ENCODE results near the gene ARID3A.

The ARID3A gene

GRCh38 chr19:912181-913079 is 13.4 kb upstream of the ARID3A start:
- DNase-seq, result no peak

DNA sequence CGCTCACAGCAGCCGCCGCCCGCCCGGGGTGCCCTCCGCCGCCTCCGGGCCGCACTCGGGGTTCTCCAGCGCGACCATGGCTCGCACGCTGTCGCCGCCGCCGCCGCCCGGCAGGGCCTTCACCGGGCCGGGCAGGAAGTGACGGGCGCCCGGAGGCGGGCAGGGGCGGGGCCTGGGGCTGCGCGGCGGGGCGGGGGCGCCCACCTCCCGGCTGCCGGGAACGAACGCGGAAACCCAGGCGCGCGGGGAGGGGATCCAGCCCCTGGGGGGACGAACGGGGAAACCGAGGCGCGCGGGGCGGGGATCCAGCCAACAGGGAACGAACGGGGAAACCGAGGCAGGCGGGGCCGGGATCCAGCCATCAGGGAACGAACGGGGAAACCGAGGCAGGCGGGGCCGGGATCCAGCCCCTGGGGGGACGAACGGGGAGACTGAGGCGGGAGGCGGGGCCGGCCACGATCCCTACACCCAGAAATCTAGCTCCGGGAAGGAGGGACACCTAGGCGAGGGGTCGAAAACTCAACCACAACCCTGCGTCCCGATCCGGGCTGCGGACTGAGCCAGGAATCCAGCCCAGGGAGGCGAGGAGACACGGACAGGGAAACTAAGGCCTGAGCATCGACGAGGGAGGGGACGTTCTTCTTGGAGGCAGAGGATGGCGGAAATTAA is 12.6 kb upstream of the ARID3A start, which contains the start of gene R3HDM4:
R3HDM4 (minus strand) TSS at position 140 of the 669 bp plus-strand sequence; CDS start at position 78, 62 bp downstream.
- DNase-seq, result peak; percentile 12

DNA sequence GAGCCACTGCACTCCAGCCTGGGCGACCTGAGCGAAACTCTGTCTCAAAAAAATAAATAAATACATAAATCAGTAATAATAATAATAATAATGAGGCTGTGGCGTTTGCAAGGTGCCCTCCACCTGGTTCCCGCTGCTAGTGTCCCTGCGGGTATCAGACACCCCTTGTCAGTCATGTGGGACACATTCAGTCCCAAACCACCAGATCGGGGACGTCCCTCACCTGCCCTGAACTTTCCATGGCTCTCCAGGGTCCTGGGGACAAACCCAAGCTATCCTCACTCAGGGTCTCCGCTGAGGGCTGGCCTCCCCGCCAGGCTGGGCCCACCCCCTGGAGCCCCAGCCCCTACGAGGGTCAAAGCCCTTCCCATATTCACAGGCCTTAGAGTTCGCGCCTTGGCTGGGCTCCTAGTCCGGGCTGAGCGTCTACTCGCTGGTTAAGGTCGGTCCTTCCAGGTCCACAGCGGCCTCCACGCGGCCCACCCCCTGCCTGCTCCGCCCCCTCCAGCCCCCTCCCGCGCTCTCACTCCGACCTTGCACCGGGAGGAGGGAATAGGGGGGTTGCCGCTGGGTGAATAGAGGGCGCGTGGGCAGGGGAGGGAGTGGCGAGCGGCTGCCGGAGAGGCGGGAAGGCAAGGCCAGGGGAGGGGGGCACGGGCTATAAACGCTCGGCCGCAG is 9.1 kb upstream of the ARID3A start:
- no peak for DNase-seq

GRCh38 chr19:917323-918151 is 8.3 kb upstream of the ARID3A start, which contains the start of gene KISS1R:
TSS of gene KISS1R (plus strand) at chr19:917333. CDS start at chr19:917503, 170 bp downstream.
- peak; percentile 24 for DNase-seq

DNA sequence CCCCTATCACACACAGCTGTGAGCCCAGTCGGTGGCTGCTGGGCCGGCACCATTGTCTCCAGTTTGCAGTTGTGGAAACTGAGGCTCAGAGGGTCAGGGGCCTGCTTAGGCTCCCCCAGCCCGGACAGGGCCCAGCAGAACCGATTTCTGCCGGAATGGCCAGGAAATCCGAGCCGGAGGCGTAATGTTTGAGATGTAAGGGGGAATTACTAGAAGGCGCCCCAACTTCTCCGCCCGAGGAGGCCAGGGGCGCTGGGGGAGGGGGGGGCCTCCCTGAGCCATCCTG is 7.7 kb upstream of the ARID3A start:
- no peak for DNase-seq

DNA sequence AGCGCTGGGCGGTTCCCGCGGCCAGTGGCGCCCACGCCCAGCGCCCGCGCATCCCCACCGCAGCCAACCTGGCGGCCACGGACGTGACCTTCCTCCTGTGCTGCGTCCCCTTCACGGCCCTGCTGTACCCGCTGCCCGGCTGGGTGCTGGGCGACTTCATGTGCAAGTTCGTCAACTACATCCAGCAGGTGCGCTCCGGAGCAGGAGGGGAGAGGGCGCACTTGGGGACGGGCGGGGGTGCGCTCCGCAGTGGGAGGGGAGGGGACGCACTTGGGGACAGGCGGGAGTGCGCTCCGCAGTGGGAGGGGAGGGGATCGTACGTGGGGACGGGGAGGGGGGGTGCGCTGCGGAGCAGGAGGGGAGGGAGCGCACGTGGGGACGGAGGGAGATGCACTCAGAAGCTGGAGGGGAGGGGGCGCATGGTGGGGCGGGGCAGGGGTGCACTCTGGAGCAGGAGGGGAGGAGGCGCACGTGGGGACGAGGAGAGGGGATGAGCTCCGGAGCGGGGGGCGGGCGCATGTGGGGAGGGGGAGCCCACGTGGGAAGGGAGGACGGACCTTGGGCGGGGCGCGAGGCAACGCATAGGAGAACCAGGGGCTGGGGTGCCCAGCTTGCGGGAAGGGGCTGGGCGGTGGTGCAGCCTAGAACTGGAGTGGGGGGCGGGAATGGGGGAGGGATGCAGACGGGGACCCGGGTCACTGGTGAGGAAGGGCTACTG is 7.2 kb upstream of the ARID3A start:
- DNase-seq, result no peak

- peak; percentile 44 for DNase-seq
These were observed 6.4 kb upstream of the ARID3A start for GRCh38 chr19:919199-920050.

- DNase-seq, result no peak
These were observed 5.6 kb upstream of the ARID3A start for GRCh38 chr19:920051-920864.

DNA sequence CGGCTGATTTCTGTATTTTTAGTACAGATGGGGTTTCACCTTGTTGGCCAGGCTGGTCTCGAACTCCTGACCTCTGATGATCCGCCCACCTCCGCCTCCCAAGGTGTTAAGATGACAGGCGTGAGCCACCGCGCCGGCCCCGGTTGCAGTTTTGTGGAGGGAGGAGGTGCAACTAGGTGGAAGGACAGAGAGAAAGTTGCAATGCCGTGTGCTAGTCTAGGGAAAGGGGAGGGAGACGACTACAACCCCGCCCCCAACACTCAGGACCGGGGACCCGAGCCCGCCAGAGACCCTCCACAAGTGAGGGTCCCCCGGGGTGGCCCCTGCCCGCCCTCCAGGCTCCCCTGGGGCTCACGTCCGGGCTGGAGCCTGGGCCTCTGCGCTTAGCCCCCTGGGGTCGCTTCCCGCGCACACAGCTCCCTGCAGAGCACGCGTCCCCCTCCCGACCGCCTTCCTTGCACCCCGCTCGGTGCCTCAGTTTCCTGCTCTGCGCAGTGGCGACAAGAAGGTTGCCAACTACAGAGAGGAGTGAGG is 1.2 kb upstream of the ARID3A start:
- no peak for DNase-seq

- DNase-seq, result no peak
These were observed 729 bp upstream of the ARID3A start for GRCh38 chr19:925087-925525.

DNA sequence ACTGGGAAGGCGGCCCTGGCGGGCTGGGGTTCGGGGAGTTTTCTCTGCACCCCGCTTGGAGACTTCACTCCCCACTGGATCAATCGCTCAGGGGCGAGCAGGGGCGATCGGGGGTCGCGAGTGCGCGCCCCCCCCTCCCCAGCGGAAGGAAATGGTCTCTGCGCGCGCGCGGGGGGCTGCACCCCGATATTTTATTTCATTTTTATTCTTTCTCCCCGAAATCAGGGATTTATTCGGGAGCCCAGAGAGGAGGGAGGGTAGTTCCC is 421 bp downstream of the ARID3A start:
- DNase-seq, result no peak

GRCh38 chr19:926589-927350 is 935 bp downstream of the ARID3A start:
- DNase-seq, result no peak

- no peak for DNase-seq
These were observed 1.5 kb downstream of the ARID3A start for GRCh38 chr19:927351-927779.

GRCh38 chr19:927780-928401 is 2.1 kb downstream of the ARID3A start:
- no peak for DNase-seq

- no peak for DNase-seq
These were observed 2.8 kb downstream of the ARID3A start for GRCh38 chr19:928471-929202.

DNA sequence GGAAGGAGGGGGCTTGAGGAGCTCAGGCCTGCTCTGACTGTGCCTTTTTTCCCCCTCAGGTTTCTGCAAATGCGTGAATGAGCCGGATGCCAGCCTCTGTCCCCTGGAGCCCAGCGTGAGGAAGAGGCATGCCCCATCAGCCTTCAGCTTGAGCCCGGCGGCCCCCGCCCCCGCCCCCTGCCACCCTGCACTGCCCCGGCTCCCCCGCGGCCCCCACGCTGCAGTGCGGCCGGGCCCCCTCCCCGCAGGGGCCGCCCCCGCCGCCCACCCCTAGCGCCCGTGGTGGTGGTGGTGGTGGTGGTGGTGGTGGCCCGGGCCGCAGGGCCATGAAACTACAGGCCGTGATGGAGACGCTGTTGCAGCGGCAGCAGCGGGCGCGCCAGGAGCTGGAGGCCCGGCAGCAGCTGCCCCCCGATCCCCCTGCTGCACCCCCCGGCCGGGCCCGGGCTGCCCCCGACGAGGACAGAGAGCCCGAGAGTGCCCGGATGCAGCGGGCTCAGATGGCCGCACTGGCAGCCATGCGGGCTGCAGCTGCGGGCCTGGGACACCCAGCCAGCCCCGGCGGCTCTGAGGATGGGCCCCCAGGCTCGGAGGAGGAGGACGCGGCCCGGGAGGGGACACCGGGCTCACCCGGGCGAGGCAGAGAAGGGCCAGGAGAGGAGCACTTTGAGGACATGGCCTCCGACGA is 3.5 kb downstream of the ARID3A start:
- DNase-seq, result no peak

- no peak for DNase-seq
These were observed 4.0 kb downstream of the ARID3A start for GRCh38 chr19:929891-930258.

All from NCI-H748 treated with DMSO at 0.1 percent for 48 hours (cell line).